Activated T-cell treated with anti-CD3 and anti-CD28 coated beads, Interleukin-2, amount 50 U/mL, for 24 hours (primary cell): ENCODE results near the gene SEMA4F.

Experiments
- DNase-seq: peaks from one replicate; pipeline ENCODE4 v3.0.0-alpha.2; 2020
- H3K27ac Mint-ChIP-seq: 2 replicates; pipeline ENCODE4 v1.8.0; 2020; ENCODE audit warnings: mild to moderate bottlenecking, mixed read lengths
- H3K27me3 Mint-ChIP-seq: 2 replicates; pipeline ENCODE4 v1.8.0; 2020; ENCODE audit warnings: mixed read lengths
- H3K36me3 Mint-ChIP-seq: 2 replicates; pipeline ENCODE4 v1.8.0; 2020; ENCODE audit warnings: low read depth, mixed read lengths
- H3K4me1 Mint-ChIP-seq: 2 replicates; pipeline ENCODE4 v1.8.0; 2020; ENCODE audit warnings: low read depth, mixed read lengths
- H3K4me3 Mint-ChIP-seq: 2 replicates; pipeline ENCODE4 v1.8.0; 2020; ENCODE audit warnings: mild to moderate bottlenecking, moderate library complexity, mixed read lengths
- H3K9me3 Mint-ChIP-seq: 2 replicates; pipeline ENCODE4 v1.8.0; 2020; ENCODE audit warnings: mixed read lengths

Gene SEMA4F

GRCh38 chr2:74646201-74646600, 7.8 kb upstream of the SEMA4F start:
- Mint-ChIP-seq H3K4me1 (peaks cover 1% of the 10 kb centered on the region), H3K9me3 (no peaks in the 10 kb centered on the region), H3K27ac (no peak overlapping the region), H3K4me3 (no peak overlapping the region), H3K27me3 (peaks cover 40% of the 10 kb centered on the region), H3K36me3 (no peaks in the 10 kb centered on the region)
- DNase-seq: no peak

GRCh38 chr2:74646834-74647482, 7.1 kb upstream of the SEMA4F start:
- H3K27me3 Mint-ChIP-seq: peaks cover 37% of the 10 kb centered on the region
- no peaks in the 10 kb centered on the region for H3K9me3 Mint-ChIP-seq
- H3K36me3 Mint-ChIP-seq: no peaks in the 10 kb centered on the region
- H3K4me3 Mint-ChIP-seq: no peak overlapping the region
- no peak overlapping the region for H3K27ac Mint-ChIP-seq
- DNase-seq: no peak
- H3K4me1 Mint-ChIP-seq: peaks cover 1% of the 10 kb centered on the region

- H3K9me3 Mint-ChIP-seq: no peaks in the 10 kb centered on the region
- peaks cover 3% of the 10 kb centered on the region for H3K4me1 Mint-ChIP-seq
- H3K4me3 Mint-ChIP-seq: no peak within 1 kb of the TSS
- no peak within 1 kb of the TSS for H3K27ac Mint-ChIP-seq
- H3K27me3 Mint-ChIP-seq: peaks cover 35% of the 10 kb centered on the region
- no peaks in the 10 kb centered on the region for H3K36me3 Mint-ChIP-seq
- DNase-seq: peak; percentile 40
Measured at GRCh38 chr2:74648009-74648443, 6.0 kb upstream of the SEMA4F start, which contains the start of gene M1AP. TSS of gene M1AP (minus strand) at chr2:74648330. CDS start at chr2:74640275, 8,055 bp downstream.

- H3K4me3 Mint-ChIP-seq: peak overlapping the region; percentile 76
- H3K27ac Mint-ChIP-seq: peak overlapping the region; percentile 47
- no peaks in the 10 kb centered on the region for H3K9me3 Mint-ChIP-seq
- DNase-seq: no peak
- H3K27me3 Mint-ChIP-seq: peaks cover 14% of the 10 kb centered on the region
- peaks cover 20% of the 10 kb centered on the region for H3K4me1 Mint-ChIP-seq
- H3K36me3 Mint-ChIP-seq: no peaks in the 10 kb centered on the region
Measured at GRCh38 chr2:74653589-74653984, 460 bp upstream of the SEMA4F start.

- no peaks in the 10 kb centered on the region for H3K9me3 Mint-ChIP-seq
- H3K4me3 Mint-ChIP-seq: peak overlapping the region; percentile 76
- peaks cover 20% of the 10 kb centered on the region for H3K4me1 Mint-ChIP-seq
- no peak for DNase-seq
- no peak overlapping the region for H3K27ac Mint-ChIP-seq
- no peaks in the 10 kb centered on the region for H3K27me3 Mint-ChIP-seq
- H3K36me3 Mint-ChIP-seq: peaks cover 4% of the 10 kb centered on the region
Measured at GRCh38 chr2:74655579-74655978, 1.5 kb downstream of the SEMA4F start.

- no peak for DNase-seq
- Mint-ChIP-seq H3K36me3 (peaks cover 5% of the 10 kb centered on the region), H3K4me3 (no peak overlapping the region), H3K27ac (no peak overlapping the region), H3K27me3 (no peaks in the 10 kb centered on the region), H3K9me3 (no peaks in the 10 kb centered on the region), H3K4me1 (peaks cover 17% of the 10 kb centered on the region)
Measured at GRCh38 chr2:74658516-74658915, 4.5 kb downstream of the SEMA4F start.

GRCh38 chr2:74659462-74659861, 5.4 kb downstream of the SEMA4F start:
- Mint-ChIP-seq H3K4me3 (no peak overlapping the region), H3K9me3 (no peaks in the 10 kb centered on the region), H3K36me3 (peaks cover 5% of the 10 kb centered on the region), H3K27me3 (no peaks in the 10 kb centered on the region), H3K27ac (no peak overlapping the region), H3K4me1 (peaks cover 13% of the 10 kb centered on the region)
- DNase-seq: no peak

- H3K27me3 Mint-ChIP-seq: no peaks in the 10 kb centered on the region
- H3K4me1 Mint-ChIP-seq: no peaks in the 10 kb centered on the region
- no peak overlapping the region for H3K27ac Mint-ChIP-seq
- no peak overlapping the region for H3K4me3 Mint-ChIP-seq
- peaks cover 10% of the 10 kb centered on the region for H3K36me3 Mint-ChIP-seq
- no peaks in the 10 kb centered on the region for H3K9me3 Mint-ChIP-seq
- no peak for DNase-seq
Measured at GRCh38 chr2:74668087-74668486, 14.0 kb downstream of the SEMA4F start.

GRCh38 chr2:74670263-74670662, 16.2 kb downstream of the SEMA4F start:
- Mint-ChIP-seq H3K4me1 (no peaks in the 10 kb centered on the region), H3K9me3 (no peaks in the 10 kb centered on the region), H3K27me3 (no peaks in the 10 kb centered on the region), H3K27ac (no peak overlapping the region), H3K36me3 (peaks cover 24% of the 10 kb centered on the region), H3K4me3 (no peak overlapping the region)
- DNase-seq: no peak

GRCh38 chr2:74671479-74671878, 17.4 kb downstream of the SEMA4F start:
- no peaks in the 10 kb centered on the region for H3K4me1 Mint-ChIP-seq
- peaks cover 36% of the 10 kb centered on the region for H3K36me3 Mint-ChIP-seq
- no peak for DNase-seq

GRCh38 chr2:74673826-74674528, 19.9 kb downstream of the SEMA4F start:
- H3K27ac Mint-ChIP-seq: no peak overlapping the region
- no peak for DNase-seq
- peaks cover 37% of the 10 kb centered on the region for H3K36me3 Mint-ChIP-seq
- no peaks in the 10 kb centered on the region for H3K4me1 Mint-ChIP-seq
- H3K4me3 Mint-ChIP-seq: no peak overlapping the region
- H3K9me3 Mint-ChIP-seq: no peaks in the 10 kb centered on the region
- no peaks in the 10 kb centered on the region for H3K27me3 Mint-ChIP-seq

More at GRCh38 chr2:74671479-74671878, 17.4 kb downstream of the SEMA4F start:
- Mint-ChIP-seq H3K9me3 (no peaks in the 10 kb centered on the region), H3K4me3 (no peak overlapping the region), H3K27ac (no peak overlapping the region), H3K27me3 (no peaks in the 10 kb centered on the region)

- H3K4me1 Mint-ChIP-seq: no peaks in the 10 kb centered on the region
- no peaks in the 10 kb centered on the region for H3K27me3 Mint-ChIP-seq
- H3K27ac Mint-ChIP-seq: no peak overlapping the region
- peaks cover 46% of the 10 kb centered on the region for H3K36me3 Mint-ChIP-seq
- no peaks in the 10 kb centered on the region for H3K9me3 Mint-ChIP-seq
- no peak overlapping the region for H3K4me3 Mint-ChIP-seq
- no peak for DNase-seq
Measured at GRCh38 chr2:74675090-74675489, 21.0 kb downstream of the SEMA4F start.

GRCh38 chr2:74676331-74676730, 22.3 kb downstream of the SEMA4F start:
- no peak for DNase-seq
- Mint-ChIP-seq H3K36me3 (peaks cover 49% of the 10 kb centered on the region), H3K4me1 (no peaks in the 10 kb centered on the region), H3K4me3 (no peak overlapping the region), H3K27ac (no peak overlapping the region), H3K9me3 (no peaks in the 10 kb centered on the region), H3K27me3 (no peaks in the 10 kb centered on the region)

- Mint-ChIP-seq H3K27ac (no peak overlapping the region), H3K9me3 (no peaks in the 10 kb centered on the region), H3K36me3 (peaks cover 38% of the 10 kb centered on the region), H3K27me3 (no peaks in the 10 kb centered on the region), H3K4me1 (no peaks in the 10 kb centered on the region), H3K4me3 (no peak overlapping the region)
- DNase-seq: no peak
Measured at GRCh38 chr2:74679615-74680014, 25.6 kb downstream of the SEMA4F start.

GRCh38 chr2:74682501-74682900, 28.5 kb downstream of the SEMA4F start:
- no peak for DNase-seq
- no peaks in the 10 kb centered on the region for H3K27me3 Mint-ChIP-seq
- no peak overlapping the region for H3K4me3 Mint-ChIP-seq
- no peaks in the 10 kb centered on the region for H3K9me3 Mint-ChIP-seq
- H3K36me3 Mint-ChIP-seq: peaks cover 16% of the 10 kb centered on the region
- no peak overlapping the region for H3K27ac Mint-ChIP-seq
- H3K4me1 Mint-ChIP-seq: no peaks in the 10 kb centered on the region
